ENCODE measurements around the gene CDH4.

The CDH4 gene

GRCh38 chr20:61304750-61305149 is 52.7 kb downstream of the CDH4 start:
- no peak for DNase-seq

- no peak for DNase-seq
These were observed 54.9 kb downstream of the CDH4 start for GRCh38 chr20:61306937-61307475.

GRCh38 chr20:61307686-61308476 is 55.8 kb downstream of the CDH4 start:
- no peak for DNase-seq

GRCh38 chr20:61308477-61308774 is 56.4 kb downstream of the CDH4 start:
- no peak for DNase-seq

GRCh38 chr20:61310954-61311353 is 58.9 kb downstream of the CDH4 start:
- no peak for DNase-seq

- DNase-seq: no peak
These were observed 59.8 kb downstream of the CDH4 start for GRCh38 chr20:61311656-61312387.

- DNase-seq: no peak
These were observed 60.9 kb downstream of the CDH4 start for GRCh38 chr20:61312925-61313324.

- DNase-seq: no peak
These were observed 61.3 kb downstream of the CDH4 start for GRCh38 chr20:61313396-61313795.

GRCh38 chr20:61314326-61315010 is 62.4 kb downstream of the CDH4 start:
- no peak for DNase-seq

- no peak for DNase-seq
These were observed 63.3 kb downstream of the CDH4 start for GRCh38 chr20:61315319-61315718.

GRCh38 chr20:61316346-61316745 is 64.3 kb downstream of the CDH4 start:
- no peak for DNase-seq

GRCh38 chr20:61317966-61318530 is 66.0 kb downstream of the CDH4 start:
- no peak for DNase-seq

GRCh38 chr20:61320691-61321425 is 68.8 kb downstream of the CDH4 start:
- DNase-seq: no peak

- no peak for DNase-seq
These were observed 69.4 kb downstream of the CDH4 start for GRCh38 chr20:61321481-61321880.

- no peak for DNase-seq
These were observed 70.2 kb downstream of the CDH4 start for GRCh38 chr20:61322151-61322865.

- no peak for DNase-seq
These were observed 72.8 kb downstream of the CDH4 start for GRCh38 chr20:61324906-61325305.

GRCh38 chr20:61325718-61326117 is 73.7 kb downstream of the CDH4 start:
- DNase-seq: no peak

GRCh38 chr20:61328911-61329558 is 77.0 kb downstream of the CDH4 start:
- DNase-seq: no peak

- DNase-seq: no peak
These were observed 78.4 kb downstream of the CDH4 start for GRCh38 chr20:61330441-61330840.

- DNase-seq: no peak
These were observed 79.5 kb downstream of the CDH4 start for GRCh38 chr20:61331543-61331942.

Measured in activated naive CD4-positive, alpha-beta T cell treated with Interleukin-2 at 50 U/mL for 16 hours (primary cell).